OCI-LY7 (cell line): ENCODE results near the gene PPM1F. TPM values are rescaled to one million over a fixed set of nuclear protein-coding genes. Genes with fewer than 3 reads are reported as not detected.
"Not testable (repeated sequence)": the region's sequence is repeated elsewhere in the genome, so short reads cannot be mapped to it uniquely, and the experiment has no call there.

Experiments
- BruUV-seq: library from RNA; stranded (reverse); fragments of 400-500 nt; replicated peaks from 2 replicates; lab custom pipeline; 2021; lab: Mats Ljungman, UMichigan
- CTCF ChIA-PET: fragments of 300-600 bp; sonication (Branson Sonifier 250); formaldehyde crosslinking; loops from one replicate; lab custom pipeline; 2022; ENCODE audit warnings: antibody characterized with exemption; ENCODE audit not compliant: unreplicated experiment; lab: Charles Lee
- POLR2A ChIA-PET: fragments of 300-600 bp; sonication (Branson Sonifier 250); formaldehyde crosslinking; loops from one replicate; lab custom pipeline; 2022; ENCODE audit warnings: antibody characterized with exemption; lab: Charles Lee
- DNase-seq: peaks from one replicate; pipeline ENCODE4 v3.0.0-alpha.2; 2015; ENCODE audit warnings: low spot score
- H2AFZ ChIP-seq: fragments of 200-600 bp; sonication (generic), shearing (Covaris generic); 2 replicates; pipeline ENCODE4 v1.6.1; 2014; ENCODE audit warnings: mild to moderate bottlenecking, antibody characterized with exemption, low read length, moderate library complexity
- H3K27ac ChIP-seq: fragments of 200-600 bp; sonication (generic); 2 replicates; pipeline ENCODE4 v1.5.1; 2014; ENCODE audit warnings: mixed run types, low read depth, mild to moderate bottlenecking, moderate library complexity, low read length, inconsistent platforms; ENCODE audit not compliant: poor library complexity, severe bottlenecking
- H3K36me3 ChIP-seq: fragments of 200-600 bp; sonication (generic); 2 replicates; pipeline ENCODE4 v1.6.1; 2014; ENCODE audit warnings: mild to moderate bottlenecking, antibody characterized with exemption, low read length, moderate library complexity, mixed read lengths; ENCODE audit not compliant: insufficient read depth
- H3K4me1 ChIP-seq: fragments of 200-600 bp; sonication (generic); 2 replicates; pipeline ENCODE4 v1.5.1; 2014; ENCODE audit warnings: mild to moderate bottlenecking, low read length; ENCODE audit not compliant: insufficient read depth, poor library complexity, severe bottlenecking
- H3K4me2 ChIP-seq: fragments of 200-600 bp; sonication (generic); 2 replicates; pipeline ENCODE4 v1.6.1; 2014; ENCODE audit warnings: mild to moderate bottlenecking, low read length
- H3K4me3 ChIP-seq: fragments of 200-600 bp; sonication (generic); 2 replicates; pipeline ENCODE4 v1.5.1; 2014; ENCODE audit warnings: mild to moderate bottlenecking, low read depth, low read length; ENCODE audit not compliant: poor library complexity, severe bottlenecking
- H3K79me2 ChIP-seq: fragments of 200-600 bp; sonication (generic); 2 replicates; pipeline ENCODE4 v1.6.1; 2016; ENCODE audit warnings: low read depth, mild to moderate bottlenecking, low read length, moderate library complexity, mixed read lengths; ENCODE audit not compliant: insufficient read depth
- H3K9me2 ChIP-seq: fragments of 200-600 bp; sonication (generic); 2 replicates; pipeline ENCODE4 v1.6.1; 2016; ENCODE audit warnings: mild to moderate bottlenecking, low read length, mixed read lengths; ENCODE audit not compliant: insufficient read depth
- H3K9me3 ChIP-seq: fragments of 200-600 bp; sonication (generic); 2 replicates; pipeline ENCODE4 v1.6.1; 2014; ENCODE audit warnings: mild to moderate bottlenecking, mixed run types, low read length, mixed read lengths
- H4K20me1 ChIP-seq: fragments of 200-600 bp; sonication (generic); 2 replicates; pipeline ENCODE4 v1.6.1; 2014; ENCODE audit warnings: mild to moderate bottlenecking, antibody characterized with exemption, low read length, moderate library complexity, mixed read lengths; ENCODE audit not compliant: insufficient read depth
- CTCF ChIP-seq: fragments of 200-600 bp; sonication (generic); conservative IDR thresholded peaks from 2 replicates; pipeline ENCODE4 v1.5.1; 2014; ENCODE audit warnings: mild to moderate bottlenecking, antibody characterized with exemption, low read length, moderate library complexity, mixed read lengths
- EZH2phosphoT487 ChIP-seq: fragments of 200-600 bp; sonication (generic); IDR thresholded peaks from 2 replicates; pipeline ENCODE4 v1.6.1; 2018; ENCODE audit warnings: low read depth, borderline replicate concordance, mild to moderate bottlenecking, mixed run types, antibody characterized with exemption, low read length, moderate library complexity, mixed read lengths
- intact Hi-C: fragments of 100-400 bp; cut with micrococcal nuclease; formaldehyde crosslinking; loops from one replicate; pipeline ENCODE4 v1.10.0; 2022; ENCODE audit not compliant: unreplicated experiment
- total RNA-seq, 2 experiments: library from RNA; depleted of rRNA in 1 of 2; stranded (reverse); fragments of >200 nt in 1 of 2; shearing (Covaris generic) in 1 of 2; gene quantifications; 2 replicates each; pipeline ENCODE4 v1.2.3, GENCODE V29; 2014 to 2022

PPM1F gene
- total RNA-seq, 2 experiments from 2014 or later, result 21.7 to 27.2 TPM

- DNase-seq, result no peak
- Histone ChIP-seq H4K20me1 (no peaks in the 10 kb centered on the region), H3K36me3 (no peaks in the 10 kb centered on the region), H3K4me1 (no peaks in the 10 kb centered on the region), H3K79me2 (no peaks in the 10 kb centered on the region), H3K4me2 (no peak overlapping the region), H3K27ac (no peak overlapping the region), H3K9me2 (no peaks in the 10 kb centered on the region), H2AFZ (no peak overlapping the region), H3K4me3 (no peak overlapping the region), H3K9me3 (no peaks in the 10 kb centered on the region)
- intact Hi-C loops, result no loop called here
- TF ChIP-seq CTCF, result no peak
- TF ChIP-seq EZH2phosphoT487, result no peak
- POLR2A ChIA-PET, result interaction anchor here (0.6 kb wide), 1 partner anchor 24 kb away, joined by 3 read pairs; no protein-coding TSS in a partner anchor
- no TSS peak for BruUV-seq
- CTCF ChIA-PET, result no interaction called here
Measured at GRCh38 chr22:21894799-21895198, 57.8 kb downstream of the PPM1F start.

GRCh38 chr22:21889251-21889990, 63.2 kb downstream of the PPM1F start:
- CTCF ChIA-PET, result no interaction called here
- Histone ChIP-seq H3K9me3 (no peaks in the 10 kb centered on the region), H3K4me3 (no peak overlapping the region), H3K27ac (no peak overlapping the region), H3K9me2 (no peaks in the 10 kb centered on the region), H3K79me2 (no peaks in the 10 kb centered on the region), H3K4me2 (no peak overlapping the region), H4K20me1 (no peaks in the 10 kb centered on the region), H3K36me3 (no peaks in the 10 kb centered on the region), H3K4me1 (no peaks in the 10 kb centered on the region), H2AFZ (no peak overlapping the region)
- POLR2A ChIA-PET, result no interaction called here
- no TSS peak for BruUV-seq
- TF ChIP-seq CTCF (no peak), EZH2phosphoT487 (no peak)
- intact Hi-C loops, result no loop called here
- no peak for DNase-seq

- H3K27ac ChIP-seq, result no peak overlapping the region
- BruUV-seq, result no TSS peak
- no peak overlapping the region for H2AFZ ChIP-seq
- H3K4me2 ChIP-seq, result no peak overlapping the region
- H3K79me2 ChIP-seq, result no peaks in the 10 kb centered on the region
- no peaks in the 10 kb centered on the region for H3K9me3 ChIP-seq
- TF ChIP-seq EZH2phosphoT487, result no peak
- TF ChIP-seq CTCF, result no peak
- H3K36me3 ChIP-seq, result no peaks in the 10 kb centered on the region
- no peaks in the 10 kb centered on the region for H3K9me2 ChIP-seq
- H3K4me3 ChIP-seq, result no peak overlapping the region
- CTCF ChIA-PET, result no interaction called here
- intact Hi-C loops, result no loop called here
- no peak for DNase-seq
- no peaks in the 10 kb centered on the region for H4K20me1 ChIP-seq
- POLR2A ChIA-PET, result interaction anchor here (1.2 kb wide), 1 partner anchor 55 kb away, joined by 4 read pairs; no protein-coding TSS in a partner anchor
- H3K4me1 ChIP-seq, result no peaks in the 10 kb centered on the region
Measured at GRCh38 chr22:21887841-21888240, 64.8 kb downstream of the PPM1F start.

- H3K9me2 ChIP-seq, DNase-seq, H3K79me2 ChIP-seq, H4K20me1 ChIP-seq, H3K36me3 ChIP-seq, H3K4me1 ChIP-seq, H3K4me3 ChIP-seq, POLR2A ChIA-PET, H3K27ac ChIP-seq, H2AFZ ChIP-seq, CTCF ChIA-PET, H3K9me3 ChIP-seq, intact Hi-C loops, BruUV-seq, H3K4me2 ChIP-seq: not testable (repeated sequence)
Measured at GRCh38 chr22:21883930-21884329, 68.7 kb downstream of the PPM1F start.
